Head of caudate nucleus (tissue), 42 donors: ENCODE results near the gene TNPO2.

Experiments used
- DNase-seq, 42 donors: peaks; one replicate each; pipeline versions ENCODE4 v3.0.0 to v3.0.0-alpha.2; 2020 to 2021; ENCODE audit warnings: mixed read lengths in 7 of 42
- intact Hi-C: fragments of 100-400 bp; cut with DNase I; formaldehyde crosslinking; loops from one replicate; pipeline ENCODE4 v1.15.0; 2022

Gene TNPO2

GRCh38 chr19:12666265-12667048 lies 57.3 kb downstream of the TNPO2 start, which contains the start of the genes MAN2B1 and WDR83:
Gene MAN2B1 (minus strand): TSS chr19:12666742. CDS start chr19:12666701, 41 bp downstream.
Gene WDR83 (plus strand): TSS chr19:12666807. CDS start chr19:12669791, 2,984 bp downstream.
- peak; percentile 15 to 88 (median 76) for DNase-seq
- intact Hi-C loops = loop anchor here (10.0 kb wide), 1 partner anchor 102 kb away; no protein-coding TSS in a partner anchor

- no peak for DNase-seq
- intact Hi-C loops = loop anchor here (10.0 kb wide), 1 partner anchor 101 kb away; no protein-coding TSS in a partner anchor
These were observed 58.0 kb downstream of the TNPO2 start for GRCh38 chr19:12665671-12666264.

GRCh38 chr19:12665281-12665573 lies 58.5 kb downstream of the TNPO2 start:
- DNase-seq = peak in 34 of 42 donors; percentile 20 to 69 (median 45)
- intact Hi-C loops = loop anchor here (10.0 kb wide), 1 partner anchor 100 kb away; no protein-coding TSS in a partner anchor

- intact Hi-C loops = loop anchor here (10.0 kb wide), 1 partner anchor 100 kb away; no protein-coding TSS in a partner anchor
- DNase-seq = no peak
These were observed 59.1 kb downstream of the TNPO2 start for GRCh38 chr19:12664406-12665280.

GRCh38 chr19:12660980-12661379 lies 62.8 kb downstream of the TNPO2 start:
- DNase-seq = peak in 10 of 42 donors; percentile 18 to 63 (median 40)
- intact Hi-C loops = loop anchor here (10.0 kb wide), 1 partner anchor 96 kb away; no protein-coding TSS in a partner anchor

- no peak for DNase-seq
- intact Hi-C loops = no loop called here
These were observed 65.8 kb downstream of the TNPO2 start for GRCh38 chr19:12657966-12658365.

- no peak for DNase-seq
- intact Hi-C loops = no loop called here
These were observed 66.7 kb downstream of the TNPO2 start for GRCh38 chr19:12656899-12657571.

- intact Hi-C loops = no loop called here
- no peak for DNase-seq
These were observed 68.2 kb downstream of the TNPO2 start for GRCh38 chr19:12655546-12655945.

GRCh38 chr19:12652219-12652618 lies 71.5 kb downstream of the TNPO2 start:
- intact Hi-C loops = no loop called here
- no peak for DNase-seq

GRCh38 chr19:12649941-12650340 lies 73.8 kb downstream of the TNPO2 start:
- intact Hi-C loops = no loop called here
- DNase-seq = no peak
